Hepatocyte (in vitro differentiated cells): Measurements from ENCODE around the gene PYCR2.

Experiments
- EZH2 ChIP-seq: fragments of 200-600 bp; sonication (generic); IDR thresholded peaks from 2 replicates; pipeline ENCODE4 v1.6.1; 2016; ENCODE audit warnings: antibody characterized with exemption, mild to moderate bottlenecking, borderline replicate concordance
- TF ChIP-seq, protein P1 (sequence below): fragments of 200-600 bp; sonication (generic); IDR thresholded peaks from 2 replicates; pipeline ENCODE4 v1.5.1; 2016; ENCODE audit warnings: antibody characterized with exemption, mild to moderate bottlenecking; ENCODE audit not compliant: poor library complexity

DNA sequence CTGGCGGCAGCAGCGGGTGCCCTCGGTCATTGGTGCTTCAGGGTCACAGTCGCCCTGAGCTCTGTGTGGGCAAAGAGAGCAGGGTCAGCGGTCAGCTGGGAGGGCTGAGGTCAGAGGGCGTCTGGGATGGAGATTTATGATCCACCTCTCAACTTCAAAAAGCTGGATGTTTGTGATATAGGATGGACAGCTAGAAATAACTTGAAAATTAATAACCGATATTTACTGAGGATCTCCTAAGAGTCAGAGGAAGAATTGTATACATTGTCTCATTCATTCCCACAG is 37.1 kb downstream of the PYCR2 start:
- TF ChIP-seq EZH2 = no peak
- TF ChIP-seq, protein P1, sequence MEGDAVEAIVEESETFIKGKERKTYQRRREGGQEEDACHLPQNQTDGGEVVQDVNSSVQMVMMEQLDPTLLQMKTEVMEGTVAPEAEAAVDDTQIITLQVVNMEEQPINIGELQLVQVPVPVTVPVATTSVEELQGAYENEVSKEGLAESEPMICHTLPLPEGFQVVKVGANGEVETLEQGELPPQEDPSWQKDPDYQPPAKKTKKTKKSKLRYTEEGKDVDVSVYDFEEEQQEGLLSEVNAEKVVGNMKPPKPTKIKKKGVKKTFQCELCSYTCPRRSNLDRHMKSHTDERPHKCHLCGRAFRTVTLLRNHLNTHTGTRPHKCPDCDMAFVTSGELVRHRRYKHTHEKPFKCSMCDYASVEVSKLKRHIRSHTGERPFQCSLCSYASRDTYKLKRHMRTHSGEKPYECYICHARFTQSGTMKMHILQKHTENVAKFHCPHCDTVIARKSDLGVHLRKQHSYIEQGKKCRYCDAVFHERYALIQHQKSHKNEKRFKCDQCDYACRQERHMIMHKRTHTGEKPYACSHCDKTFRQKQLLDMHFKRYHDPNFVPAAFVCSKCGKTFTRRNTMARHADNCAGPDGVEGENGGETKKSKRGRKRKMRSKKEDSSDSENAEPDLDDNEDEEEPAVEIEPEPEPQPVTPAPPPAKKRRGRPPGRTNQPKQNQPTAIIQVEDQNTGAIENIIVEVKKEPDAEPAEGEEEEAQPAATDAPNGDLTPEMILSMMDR = no peak
